ENCODE results near the gene GNPDA2.
"Not testable (repeated sequence)": the region's sequence is repeated elsewhere in the genome, so short reads cannot be mapped to it uniquely, and the experiment has no call there.

The GNPDA2 gene

DNA sequence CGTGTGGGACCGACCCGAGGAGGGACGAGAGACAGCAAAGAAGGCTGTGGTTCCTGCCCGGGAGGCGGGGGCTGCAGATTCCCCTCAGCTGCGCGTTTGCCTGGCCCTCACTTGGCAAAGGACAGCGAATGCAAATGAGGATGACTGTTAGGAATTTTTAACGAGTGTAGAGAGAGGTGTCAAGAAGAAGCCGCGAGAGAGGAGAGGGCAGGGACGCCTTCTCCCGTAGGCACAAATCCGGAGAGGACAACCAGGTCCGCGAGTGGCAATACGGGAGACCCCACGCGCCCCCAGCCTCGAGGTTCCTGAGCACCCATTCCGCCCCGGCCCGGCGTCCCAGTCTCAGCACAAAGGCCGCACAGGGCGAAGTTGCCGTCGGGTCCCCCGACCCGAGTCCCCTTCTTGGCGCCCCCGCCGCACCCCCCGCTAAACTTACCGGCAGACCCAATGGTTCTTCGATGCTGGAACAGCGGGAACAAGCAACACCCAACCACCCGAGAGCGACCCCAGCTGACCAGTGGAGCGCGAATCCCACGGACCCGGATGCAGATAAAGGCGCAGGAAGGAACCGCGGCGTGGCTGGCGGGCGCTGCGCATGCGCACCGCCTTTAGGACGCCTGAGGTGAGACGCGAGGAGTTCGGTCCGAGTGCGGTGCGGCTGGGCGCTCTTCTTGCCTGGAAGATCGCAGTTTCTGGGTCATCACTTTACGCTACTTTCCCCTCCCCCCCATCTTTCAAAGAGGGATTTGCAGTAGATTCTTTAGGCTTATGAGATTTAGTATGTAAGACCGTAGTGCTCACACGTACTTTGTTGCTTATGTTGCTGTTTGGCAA, at the start of gene GNPDA2:
Gene GNPDA2, minus strand, starts transcription at position 519 of the 834 bp plus-strand sequence. CDS start 4,349 bp downstream, outside the sequence.
- peak within 1 kb of the TSS; percentile 64 for H3K4me3 ChIP-seq
- peaks cover 6% of the 10 kb centered on the region for H3K4me1 ChIP-seq
- H3K36me3 ChIP-seq (replicated peaks) = no peaks in the 10 kb centered on the region
- in situ Hi-C loops (cut with MboI; ENCODE audit: low sequenced_read_pairs) = no loop called here
- 0 out of 2 replicates have a peak, but pooled peaks cover 4% of the 10 kb centered on the region for H3K27me3 ChIP-seq (ENCODE audit: low read depth)
- DNase-seq (ENCODE audit: low spot score in 2 of 2) = peak; percentile 81 to 91
- H3K9me3 ChIP-seq = no peaks in the 10 kb centered on the region

- Histone ChIP-seq H3K36me3 (replicated peaks) (no peaks in the 10 kb centered on the region), H3K4me1 (no peaks in the 10 kb centered on the region), H3K9me3 (no peaks in the 10 kb centered on the region; the same call in 1 of the 2 replicates), H3K4me3 (no peak overlapping the region), H3K27me3 (ENCODE audit: low read depth) (no peaks in the 10 kb centered on the region)
- DNase-seq (ENCODE audit: low spot score in 2 of 2) = no peak
- in situ Hi-C loops (cut with MboI; ENCODE audit: low sequenced_read_pairs) = no loop called here
These were observed 46.0 kb upstream of the GNPDA2 start for GRCh38 chr4:44772340-44772739.

DNA sequence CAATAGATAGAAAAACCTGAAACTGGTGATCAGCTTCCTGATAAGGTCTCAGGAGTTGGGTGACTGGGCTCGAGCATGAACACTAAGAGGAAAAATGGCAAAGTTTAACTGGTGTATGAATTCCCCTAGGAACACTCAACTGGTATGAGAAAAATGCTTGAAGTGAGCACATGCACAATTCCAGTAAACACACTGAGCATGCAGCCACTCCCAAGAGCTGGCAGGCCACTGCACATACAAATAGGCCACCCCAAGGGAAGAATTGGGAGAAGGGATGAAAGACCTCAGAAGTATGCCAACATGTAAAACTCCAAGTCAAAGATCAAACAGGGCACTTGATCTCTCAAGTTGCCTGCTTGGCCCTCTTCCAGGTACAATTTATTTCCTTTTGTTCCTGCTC, 45.4 kb upstream of the GNPDA2 start:
- DNase-seq (ENCODE audit: low spot score in 2 of 2) = no peak
- Histone ChIP-seq H3K9me3 (no peaks in the 10 kb centered on the region; the same call in 1 of the 2 replicates), H3K4me3 (no peak overlapping the region), H3K27me3 (ENCODE audit: low read depth) (no peaks in the 10 kb centered on the region), H3K36me3 (replicated peaks) (no peaks in the 10 kb centered on the region), H3K4me1 (no peaks in the 10 kb centered on the region)
- in situ Hi-C loops (cut with MboI; ENCODE audit: low sequenced_read_pairs) = no loop called here

DNA sequence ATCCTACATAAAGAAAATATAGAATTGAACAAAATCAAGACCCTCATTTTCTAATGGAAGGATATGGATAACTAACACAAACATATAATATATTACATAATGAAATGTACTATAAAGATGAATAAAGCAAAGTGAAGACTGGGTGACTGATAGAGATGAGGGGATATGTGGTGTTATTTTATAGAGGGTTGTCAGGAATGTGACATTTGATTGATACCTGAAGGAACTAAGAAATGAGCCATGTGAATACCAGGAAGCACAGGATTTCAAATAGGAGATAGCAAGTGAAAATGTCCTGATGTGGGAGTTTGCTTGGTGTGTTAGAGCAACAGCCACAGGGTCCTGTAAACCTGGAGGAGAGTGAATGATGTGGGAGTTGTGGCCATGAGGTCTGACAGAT, 40.1 kb upstream of the GNPDA2 start:
- H3K36me3 ChIP-seq (replicated peaks) = no peaks in the 10 kb centered on the region
- in situ Hi-C loops (cut with MboI; ENCODE audit: low sequenced_read_pairs) = no loop called here
- H3K27me3 ChIP-seq (ENCODE audit: low read depth) = no peaks in the 10 kb centered on the region; the same call in 1 of the 2 replicates
- H3K9me3 ChIP-seq = no peaks in the 10 kb centered on the region
- no peak overlapping the region for H3K4me3 ChIP-seq
- no peak for DNase-seq (ENCODE audit: low spot score in 2 of 2)
- no peaks in the 10 kb centered on the region for H3K4me1 ChIP-seq

DNA sequence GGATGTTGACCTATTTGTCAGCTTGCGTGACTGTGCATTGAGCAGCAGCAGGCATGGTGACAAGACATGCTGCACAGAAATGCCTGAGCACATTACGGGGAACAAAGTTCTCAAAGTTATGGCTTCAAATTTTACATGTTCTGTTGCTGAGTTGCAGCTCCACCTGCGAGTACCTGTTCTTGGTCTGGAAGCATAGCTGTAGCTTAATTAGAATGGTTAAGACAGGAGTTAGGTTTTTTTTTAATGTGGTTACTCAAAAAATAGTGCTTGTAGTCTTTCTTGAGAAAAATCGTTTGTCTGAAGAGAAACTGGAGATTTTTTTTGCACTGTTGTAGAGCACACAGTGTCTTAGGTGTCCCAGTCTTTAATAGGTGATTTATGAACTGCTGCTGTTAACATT, 38.8 kb upstream of the GNPDA2 start:
- Histone ChIP-seq H3K9me3 (no peaks in the 10 kb centered on the region), H3K36me3 (replicated peaks) (no peaks in the 10 kb centered on the region), H3K4me1 (no peaks in the 10 kb centered on the region), H3K4me3 (no peak overlapping the region), H3K27me3 (ENCODE audit: low read depth) (no peaks in the 10 kb centered on the region; the same call in 1 of the 2 replicates)
- in situ Hi-C loops (cut with MboI; ENCODE audit: low sequenced_read_pairs) = no loop called here
- no peak for DNase-seq (ENCODE audit: low spot score in 2 of 2)

GRCh38 chr4:44761306-44761705, 35.0 kb upstream of the GNPDA2 start:
- H3K4me3 ChIP-seq = no peak overlapping the region
- in situ Hi-C loops (cut with MboI; ENCODE audit: low sequenced_read_pairs) = no loop called here
- H3K27me3 ChIP-seq (ENCODE audit: low read depth) = no peaks in the 10 kb centered on the region; the same call in 1 of the 2 replicates
- no peak for DNase-seq (ENCODE audit: low spot score in 2 of 2)
- H3K9me3 ChIP-seq = no peaks in the 10 kb centered on the region
- no peaks in the 10 kb centered on the region for H3K4me1 ChIP-seq
- H3K36me3 ChIP-seq (replicated peaks) = no peaks in the 10 kb centered on the region

DNA sequence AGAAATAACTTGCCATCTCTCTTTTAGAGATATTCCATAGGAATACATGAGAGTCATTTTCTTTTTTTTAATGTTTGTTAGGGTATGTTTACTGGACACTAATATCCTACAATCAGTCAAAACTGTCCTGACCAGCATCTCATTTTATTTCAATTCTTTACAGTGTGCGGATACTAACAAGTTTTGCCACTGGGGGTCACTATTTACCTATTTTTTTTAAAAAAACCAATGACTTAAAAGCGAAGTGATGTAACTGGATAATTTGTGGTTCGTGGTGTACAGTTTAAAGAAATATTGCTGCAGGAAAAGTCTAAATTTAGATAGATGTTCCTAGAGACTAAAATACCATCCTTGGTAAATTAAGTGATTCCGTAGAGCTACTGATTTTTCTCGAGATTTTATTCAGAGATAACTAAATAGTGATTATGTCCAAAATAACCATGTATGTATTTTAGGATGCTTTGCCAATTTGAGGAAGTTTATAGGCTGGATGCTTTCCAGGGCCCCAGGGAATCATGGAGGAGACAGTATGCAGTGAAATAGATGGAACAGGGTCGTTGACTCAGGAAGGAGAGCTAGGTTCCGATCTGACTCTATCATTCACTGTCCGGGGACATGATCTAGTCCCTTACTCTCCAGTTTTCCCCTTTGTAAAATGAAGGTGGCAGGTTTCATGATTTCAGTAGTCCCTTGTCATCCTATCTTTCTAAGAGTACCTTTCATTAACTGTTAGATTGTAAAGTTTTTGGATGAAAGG, 34.0 kb upstream of the GNPDA2 start:
- Histone ChIP-seq H3K27me3 (ENCODE audit: low read depth) (no peaks in the 10 kb centered on the region; the same call in 1 of the 2 replicates), H3K4me1 (no peaks in the 10 kb centered on the region), H3K9me3 (no peaks in the 10 kb centered on the region), H3K36me3 (replicated peaks) (no peaks in the 10 kb centered on the region), H3K4me3 (no peak overlapping the region)
- DNase-seq (ENCODE audit: low spot score in 2 of 2) = peak; percentile 25 to 29
- in situ Hi-C loops (cut with MboI; ENCODE audit: low sequenced_read_pairs) = no loop called here

DNA sequence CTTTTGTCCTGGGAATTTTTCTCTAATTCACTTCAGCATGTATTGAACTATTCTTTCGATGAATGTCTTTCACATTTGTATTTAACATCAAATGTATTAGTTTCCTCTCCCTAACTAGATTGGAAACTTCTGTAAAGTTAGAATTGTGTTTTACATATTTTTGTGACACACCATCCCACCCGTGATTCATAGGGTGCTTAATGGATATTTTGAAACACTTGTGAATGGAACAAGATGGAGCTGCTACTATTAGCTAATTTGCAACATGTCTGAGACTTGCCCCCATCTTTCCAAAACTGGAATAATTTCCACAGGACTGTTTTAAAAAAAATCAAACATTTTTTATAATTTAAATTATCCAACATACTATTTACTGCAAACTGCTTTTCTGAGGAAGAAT, 30.2 kb upstream of the GNPDA2 start:
- Histone ChIP-seq H3K27me3 (ENCODE audit: low read depth) (no peaks in the 10 kb centered on the region), H3K4me3 (no peak overlapping the region), H3K4me1 (no peaks in the 10 kb centered on the region), H3K9me3 (no peaks in the 10 kb centered on the region), H3K36me3 (replicated peaks) (no peaks in the 10 kb centered on the region)
- DNase-seq (ENCODE audit: low spot score in 2 of 2) = no peak
- in situ Hi-C loops (cut with MboI; ENCODE audit: low sequenced_read_pairs) = no loop called here

DNA sequence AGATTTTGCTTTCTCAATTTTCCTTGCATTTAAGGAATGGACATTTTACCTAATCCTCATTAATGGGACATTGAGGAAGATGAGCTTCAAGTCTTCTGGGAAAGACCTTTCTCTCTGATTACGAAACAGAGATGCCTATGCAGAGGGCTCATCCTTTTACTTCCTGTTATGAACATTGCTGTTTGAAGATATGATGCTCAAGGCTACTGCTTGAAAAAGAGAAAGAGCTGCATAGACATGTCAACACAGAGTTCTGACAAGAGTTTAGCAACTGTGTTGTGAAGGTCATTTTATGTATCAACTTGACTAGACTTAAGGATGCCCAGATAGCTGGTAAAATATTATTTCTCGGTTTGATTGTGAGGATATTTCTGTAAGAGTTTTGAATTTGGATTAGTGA, 13.8 kb upstream of the GNPDA2 start:
- in situ Hi-C loops (cut with MboI; ENCODE audit: low sequenced_read_pairs) = no loop called here
- no peak for DNase-seq (ENCODE audit: low spot score in 2 of 2)
- no peaks in the 10 kb centered on the region for H3K4me1 ChIP-seq
- no peak overlapping the region for H3K4me3 ChIP-seq
- no peaks in the 10 kb centered on the region for H3K27me3 ChIP-seq (ENCODE audit: low read depth)
- H3K9me3 ChIP-seq = no peaks in the 10 kb centered on the region
- no peaks in the 10 kb centered on the region for H3K36me3 ChIP-seq (replicated peaks)

DNA sequence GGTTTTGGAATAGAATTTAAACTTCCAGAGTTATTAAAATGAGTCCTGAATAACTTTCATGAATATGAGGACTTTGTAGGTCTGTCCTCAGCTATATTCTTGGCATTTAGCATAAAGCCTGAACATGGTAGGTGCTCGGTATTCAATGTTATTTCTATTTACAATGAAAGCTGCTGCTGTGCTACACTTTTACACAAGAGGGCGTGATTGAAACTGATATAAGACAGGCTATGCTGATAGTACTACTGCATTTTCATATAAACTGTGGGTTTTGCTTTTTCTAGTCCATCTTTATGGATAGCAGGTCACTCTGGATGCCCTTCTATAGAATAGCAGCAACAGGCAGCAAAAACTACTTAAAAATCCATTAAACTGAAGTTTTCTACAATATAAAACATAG, 12.3 kb upstream of the GNPDA2 start:
- H3K4me1 ChIP-seq = no peaks in the 10 kb centered on the region
- H3K27me3 ChIP-seq (ENCODE audit: low read depth) = no peaks in the 10 kb centered on the region
- no peaks in the 10 kb centered on the region for H3K9me3 ChIP-seq
- no peak overlapping the region for H3K4me3 ChIP-seq
- no peaks in the 10 kb centered on the region for H3K36me3 ChIP-seq (replicated peaks)
- in situ Hi-C loops (cut with MboI; ENCODE audit: low sequenced_read_pairs) = no loop called here
- no peak for DNase-seq (ENCODE audit: low spot score in 2 of 2)

DNA sequence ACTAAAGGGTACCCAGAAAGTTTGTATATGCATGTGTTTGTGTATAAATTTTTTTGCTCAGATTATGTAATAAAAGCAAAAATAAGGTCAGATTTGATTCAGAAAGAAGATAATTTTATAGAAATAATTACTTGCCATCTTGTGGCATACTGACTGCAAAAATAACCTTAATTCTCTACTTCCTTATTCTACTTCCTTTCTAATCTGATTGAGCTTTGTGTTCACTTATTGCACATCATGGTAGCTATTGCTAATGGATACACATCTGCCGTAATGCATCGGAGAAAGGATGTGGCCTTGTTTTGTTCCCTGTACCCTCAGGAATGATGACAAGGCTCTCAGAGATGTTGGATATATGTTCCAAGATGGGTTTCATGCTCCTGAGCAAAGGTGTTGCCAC, 10.5 kb upstream of the GNPDA2 start:
- in situ Hi-C loops (cut with MboI; ENCODE audit: low sequenced_read_pairs) = no loop called here
- Histone ChIP-seq H3K9me3 (no peaks in the 10 kb centered on the region), H3K27me3 (ENCODE audit: low read depth) (no peaks in the 10 kb centered on the region), H3K4me1 (no peaks in the 10 kb centered on the region), H3K4me3 (no peak overlapping the region), H3K36me3 (replicated peaks) (no peaks in the 10 kb centered on the region)
- no peak for DNase-seq (ENCODE audit: low spot score in 2 of 2)

DNA sequence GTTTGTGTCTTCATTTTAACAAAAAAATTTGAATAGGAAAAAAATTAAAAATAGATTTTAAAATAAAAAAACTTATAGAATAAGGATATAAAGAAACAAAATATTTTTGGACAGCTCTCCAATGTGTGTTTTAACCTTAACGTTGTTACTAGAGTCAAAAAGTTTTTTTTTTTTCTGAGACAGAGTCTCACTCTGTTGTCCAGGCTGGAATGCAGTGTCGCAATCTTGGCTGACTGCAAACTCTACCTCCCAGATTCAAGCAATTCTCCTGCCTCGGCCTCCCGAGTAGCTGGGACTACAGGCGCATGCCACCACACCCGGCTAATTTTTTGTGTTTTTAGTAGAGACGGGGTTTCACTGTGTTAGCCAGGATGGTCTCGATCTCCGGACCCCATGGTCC, 2.3 kb upstream of the GNPDA2 start:
- in situ Hi-C loops (cut with MboI; ENCODE audit: low sequenced_read_pairs); DNase-seq (ENCODE audit: low spot score in 2 of 2); H3K36me3 ChIP-seq (replicated peaks); H3K9me3 ChIP-seq; H3K4me3 ChIP-seq; H3K4me1 ChIP-seq; H3K27me3 ChIP-seq (ENCODE audit: low read depth): not testable (repeated sequence)

DNA sequence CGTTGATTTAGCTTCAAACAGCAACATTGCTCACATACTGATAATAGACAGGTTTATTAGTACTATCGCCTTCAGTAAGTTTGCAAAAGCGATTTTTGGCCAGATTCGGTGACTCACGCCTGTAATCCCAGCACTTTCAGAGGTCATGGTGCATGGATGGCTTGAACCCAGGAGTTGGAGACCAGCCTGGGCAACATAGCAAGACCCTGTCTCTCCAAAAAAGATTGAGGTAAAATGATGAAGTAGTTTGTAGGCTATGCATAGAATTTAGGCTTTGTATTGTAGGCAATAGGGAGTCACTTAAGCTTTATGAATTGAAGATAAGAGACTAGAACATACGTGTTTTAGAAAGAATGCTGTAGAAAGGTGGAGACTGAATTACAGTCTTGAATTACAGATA, 1.1 kb upstream of the GNPDA2 start:
- no peak overlapping the region for H3K4me3 ChIP-seq

GRCh38 chr4:44725726-44726037, 674 bp downstream of the GNPDA2 start:
- DNase-seq (ENCODE audit: low spot score in 2 of 2) = no peak
- in situ Hi-C loops (cut with MboI; ENCODE audit: low sequenced_read_pairs) = no loop called here
- Histone ChIP-seq H3K27me3 (ENCODE audit: low read depth) (0 out of 2 replicates have a peak, but pooled peaks cover 4% of the 10 kb centered on the region), H3K36me3 (replicated peaks) (no peaks in the 10 kb centered on the region), H3K4me1 (peaks cover 6% of the 10 kb centered on the region), H3K4me3 (peak overlapping the region; percentile 64), H3K9me3 (no peaks in the 10 kb centered on the region)

More for the DNA sequence above, 1.1 kb upstream of the GNPDA2 start:
- Histone ChIP-seq H3K9me3 (no peaks in the 10 kb centered on the region), H3K27me3 (ENCODE audit: low read depth) (0 out of 2 replicates have a peak, but pooled peaks cover 4% of the 10 kb centered on the region), H3K36me3 (replicated peaks) (no peaks in the 10 kb centered on the region), H3K4me1 (peaks cover 6% of the 10 kb centered on the region)
- in situ Hi-C loops (cut with MboI; ENCODE audit: low sequenced_read_pairs) = no loop called here
- no peak for DNase-seq (ENCODE audit: low spot score in 2 of 2)
